Stimulated activated naive CD8-positive, alpha-beta T cell treated with anti-CD3 and anti-CD28 coated beads, Interleukin-15, Interleukin-2, amounts not matched to agents 100 U/mL and 50 U/mL, for 24 hours (primary cell): ENCODE data around the gene GABPB1.
A peak's percentile ranks its signal among the peaks of the same experiment; 100 is the strongest.
"Not testable (repeated sequence)": the region's sequence is repeated elsewhere in the genome, so short reads cannot be mapped to it uniquely, and the experiment has no call there.

Experiments used
- ATAC-seq: fragments of 150-1000 bp; cut with Tn5 transposase; one replicate; pipeline ENCODE4 v1.10.0; 2021
- DNase-seq: peaks from one replicate; pipeline ENCODE4 v3.0.0; 2021

Gene GABPB1

GRCh38 chr15:50354838-50355618 lies at the start of gene GABPB1:
GABPB1 (minus strand) TSS chr15:50355198; CDS start chr15:50309798, 45,400 bp downstream.
- DNase-seq: peak; percentile 90
- peak; percentile 59 for ATAC-seq

GRCh38 chr15:50391561-50391960 lies 36.6 kb upstream of the GABPB1 start:
- DNase-seq, ATAC-seq: not testable (repeated sequence)

GRCh38 chr15:50390554-50391264 lies 35.7 kb upstream of the GABPB1 start:
- DNase-seq: no peak
- ATAC-seq: no peak

GRCh38 chr15:50382408-50382807 lies 27.4 kb upstream of the GABPB1 start:
- not testable (repeated sequence) for ATAC-seq, DNase-seq

GRCh38 chr15:50381438-50381837 lies 26.4 kb upstream of the GABPB1 start:
- ATAC-seq: no peak
- DNase-seq: no peak

- DNase-seq: no peak
- no peak for ATAC-seq
These were observed 25.1 kb upstream of the GABPB1 start for GRCh38 chr15:50380089-50380488.

GRCh38 chr15:50379413-50379812 lies 24.4 kb upstream of the GABPB1 start:
- DNase-seq, ATAC-seq: not testable (repeated sequence)

GRCh38 chr15:50378776-50379175 lies 23.8 kb upstream of the GABPB1 start:
- ATAC-seq (no peak), DNase-seq (no peak)

- ATAC-seq: peak; percentile 98
These were observed 23.1 kb upstream of the GABPB1 start for GRCh38 chr15:50377867-50378751.

GRCh38 chr15:50369564-50369963 lies 14.6 kb upstream of the GABPB1 start:
- ATAC-seq: not testable (repeated sequence)

More at GRCh38 chr15:50377867-50378751, 23.1 kb upstream of the GABPB1 start:
- DNase-seq: no peak

GRCh38 chr15:50365971-50366370 lies 11.0 kb upstream of the GABPB1 start:
- DNase-seq (no peak), ATAC-seq (no peak)

More at GRCh38 chr15:50369564-50369963, 14.6 kb upstream of the GABPB1 start:
- DNase-seq: not testable (repeated sequence)

- DNase-seq (no peak), ATAC-seq (no peak)
These were observed 10.6 kb upstream of the GABPB1 start for GRCh38 chr15:50365570-50365969.

- DNase-seq (no peak), ATAC-seq (no peak)
These were observed 8.6 kb upstream of the GABPB1 start for GRCh38 chr15:50363612-50364011.

- DNase-seq (no peak), ATAC-seq (no peak)
These were observed 6.8 kb upstream of the GABPB1 start for GRCh38 chr15:50361756-50362155.

GRCh38 chr15:50358845-50359244 lies 3.8 kb upstream of the GABPB1 start:
- DNase-seq (peak; percentile 28), ATAC-seq (peak; percentile 28)

GRCh38 chr15:50355980-50356379 lies 982 bp upstream of the GABPB1 start:
- DNase-seq (no peak), ATAC-seq (no peak)

- no peak for ATAC-seq
These were observed 564 bp upstream of the GABPB1 start for GRCh38 chr15:50355619-50355905.

GRCh38 chr15:50353975-50354837 lies 792 bp downstream of the GABPB1 start:
- DNase-seq (peak; percentile 56), ATAC-seq (peak; percentile 50)

More at GRCh38 chr15:50355619-50355905, 564 bp upstream of the GABPB1 start:
- DNase-seq: no peak

- DNase-seq (no peak), ATAC-seq (peak; percentile 56)
These were observed 1.6 kb downstream of the GABPB1 start for GRCh38 chr15:50353251-50353974.

- ATAC-seq (no peak), DNase-seq (no peak)
These were observed 4.4 kb downstream of the GABPB1 start for GRCh38 chr15:50350621-50351020.

- ATAC-seq: no peak
- no peak for DNase-seq
These were observed 9.7 kb downstream of the GABPB1 start for GRCh38 chr15:50345298-50345697.
